Measurements from ENCODE around the gene ITGAE. TPM values are rescaled to one million over a fixed set of nuclear protein-coding genes. Genes with fewer than 3 reads are reported as not detected.

The ITGAE gene
- total and polyA plus RNA-seq, 10 of the 15 experiments (the other 5 are each of a cell fraction or from before 2014, with no cell fraction given), result 13.1 to 161 (median 34.8) TPM

GRCh38 chr17:3818786-3819185 lies 17.8 kb upstream of the ITGAE start:
- H3K4me3 ChIP-seq, result no peak overlapping the region
- no peaks in the 10 kb centered on the region for H4K20me1 ChIP-seq (ENCODE audit: control insufficient read depth, insufficient read depth)
- RAD21 ChIA-PET (ENCODE audit: unreplicated experiment), result interaction anchor here (2.2 kb wide), 1 partner anchor 81 kb away, joined by 15 read pairs; no protein-coding TSS in a partner anchor
- no peak overlapping the region for H3K27ac ChIP-seq (ENCODE audit: control insufficient read depth, insufficient read depth)
- ATAC-seq (no peak), FAIRE-seq (no peak), DNase-seq (ENCODE audit: low read depth, low spot score) (no peak)
- no peak overlapping the region for H3K9ac ChIP-seq (ENCODE audit: control insufficient read depth, insufficient read depth, low read length)
- no peak overlapping the region for H2AFZ ChIP-seq (ENCODE audit: control insufficient read depth, low read depth, low read length)
- no peak overlapping the region for H3K4me2 ChIP-seq (ENCODE audit: control insufficient read depth, insufficient read depth)
- 62% methylated on average over 6 of the region's 6 CpGs for WGBS (ENCODE audit: insufficient coverage, insufficient replicate concordance, low lambda C conversion rate, missing lambda C conversion rate)
- H3K4me1 ChIP-seq (ENCODE audit: control insufficient read depth, insufficient read depth, low read length), result peaks cover 6% of the 10 kb centered on the region; the same call in 1 of the 2 replicates
- intact Hi-C loops (cut with micrococcal nuclease; ENCODE audit: unreplicated experiment), result no loop called here
- in situ Hi-C loops (cut with MboI), result no loop called here
- peaks cover 7 to 36% of the 10 kb centered on the region in 2 experiments for H3K36me3 ChIP-seq (ENCODE audit: control insufficient read depth in 2 of 2, insufficient read depth in 2 of 2, low read length in 1 of 2)
- POLR2A ChIA-PET, result interaction anchor here (0.7 kb wide), 1 partner anchor 28 kb away, joined by 4 read pairs; no protein-coding TSS in a partner anchor
- H3K79me2 ChIP-seq (ENCODE audit: control insufficient read depth, insufficient read depth, low read length), result no peaks in the 10 kb centered on the region
- CTCF ChIA-PET, result interaction anchor here (0.7 to 5.0 kb wide), 4 partner anchors 8 to 81 kb away, joined by 3 to 33 read pairs (median 16); no protein-coding TSS in a partner anchor
- SMC1A ChIA-PET (ENCODE audit: uncharacterized antibody, unreplicated experiment), result no interaction called here
- H3K9me3 ChIP-seq (replicated peaks; ENCODE audit: control insufficient read depth, insufficient read depth, low read length), result no peaks in the 10 kb centered on the region
- no TSS peak for BruUV-seq (replicated peaks)
- H3K27me3 ChIP-seq (replicated peaks in 1 of 2; ENCODE audit: control insufficient read depth in 2 of 2, insufficient read depth in 2 of 2, low read length in 1 of 2), result no peaks in the 10 kb centered on the region
- TF ChIP-seq ELK1 (IDR thresholded peaks at IDR 0.05; ENCODE audit: low read depth, low read length) (no peak), LARP7 (IDR thresholded peaks at IDR 0.05) (no peak), EGR1 (IDR thresholded peaks at IDR 0.05; ENCODE audit: borderline replicate concordance in 1 of 2, low read depth in 2 of 2, low read length in 2 of 2) (no peak), RAD21 (IDR thresholded peaks at IDR 0.05; ENCODE audit: insufficient read depth, low read depth, low read length) (no peak), ZNF384 (IDR thresholded peaks at IDR 0.05; ENCODE audit: borderline replicate concordance, low read depth, low read length) (no peak), PAX5 (IDR thresholded peaks at IDR 0.05; ENCODE audit: borderline replicate concordance, low read depth, low read length) (no peak), SIX5 (IDR thresholded peaks at IDR 0.05; ENCODE audit: low read depth, low read length, severe bottlenecking) (no peak), ETV6 (conservative IDR thresholded peaks at IDR 0.05 in 1 of 2, IDR thresholded peaks at IDR 0.05 in 1 of 2; ENCODE audit: borderline replicate concordance in 1 of 2, low read depth in 1 of 2) (no peak), MYB (IDR thresholded peaks at IDR 0.05; ENCODE audit: borderline replicate concordance, low read depth, low read length) (no peak), RB1 (IDR thresholded peaks at IDR 0.05; ENCODE audit: borderline replicate concordance) (no peak)

Data from GM12878 (cell line).